ACC112 (cell line): ENCODE measurements around the gene TTLL11.

Source experiments
- H2AFZ ChIP-seq: fragments of 200-600 bp; sonication (generic); one replicate; pipeline ENCODE4 v1.6.0; 2017; ENCODE audit warnings: antibody characterized with exemption, low read length; ENCODE audit not compliant: unreplicated experiment
- H3K27ac ChIP-seq: fragments of 200-600 bp; sonication (generic); 2 replicates; pipeline ENCODE4 v1.5.1; 2014; ENCODE audit warnings: low read depth, mild to moderate bottlenecking, antibody characterized with exemption, low read length, moderate library complexity
- H3K27me3 ChIP-seq: fragments of 200-600 bp; sonication (generic); 2 replicates; pipeline ENCODE4 v1.6.1; 2014; ENCODE audit warnings: mild to moderate bottlenecking, antibody characterized with exemption, low read length, moderate library complexity, mixed read lengths; ENCODE audit not compliant: insufficient read depth
- H3K36me3 ChIP-seq: fragments of 200-600 bp; sonication (generic); 2 replicates; pipeline ENCODE4 v1.6.1; 2016; ENCODE audit warnings: mild to moderate bottlenecking, antibody characterized with exemption, low read length, moderate library complexity, mixed read lengths; ENCODE audit not compliant: insufficient read depth
- H3K4me1 ChIP-seq: fragments of 200-600 bp; sonication (generic); one replicate; pipeline ENCODE4 v1.6.1; 2016; ENCODE audit warnings: low read length, mixed read lengths; ENCODE audit not compliant: insufficient read depth, unreplicated experiment, control insufficient read depth
- H3K4me3 ChIP-seq: fragments of 200-600 bp; sonication (generic); 2 replicates; pipeline ENCODE4 v1.5.1; 2014; ENCODE audit warnings: mild to moderate bottlenecking, low read depth, low read length
- H3K79me2 ChIP-seq: fragments of 200-600 bp; sonication (generic); one replicate; pipeline ENCODE4 v1.6.0; 2016; ENCODE audit warnings: low read length; ENCODE audit not compliant: control insufficient read depth, unreplicated experiment, insufficient read depth

TTLL11 gene

GRCh38 chr9:121917375-121918335, 175.5 kb downstream of the TTLL11 start:
- Histone ChIP-seq H2AFZ (no peak overlapping the region), H3K36me3 (no peaks in the 10 kb centered on the region), H3K79me2 (no peaks in the 10 kb centered on the region), H3K27ac (no peak overlapping the region), H3K4me1 (peaks cover 10% of the 10 kb centered on the region), H3K27me3 (no peaks in the 10 kb centered on the region), H3K4me3 (no peak overlapping the region)

GRCh38 chr9:121915304-121915625, 177.8 kb downstream of the TTLL11 start:
- no peaks in the 10 kb centered on the region for H3K27me3 ChIP-seq
- no peaks in the 10 kb centered on the region for H3K36me3 ChIP-seq
- H3K27ac ChIP-seq, result 0 out of 2 replicates have a peak overlapping the region, but pooled peaks have one; percentile 14
- no peaks in the 10 kb centered on the region for H3K79me2 ChIP-seq
- no peak overlapping the region for H3K4me3 ChIP-seq
- peaks cover 10% of the 10 kb centered on the region for H3K4me1 ChIP-seq
- no peak overlapping the region for H2AFZ ChIP-seq

GRCh38 chr9:121914604-121915303, 178.4 kb downstream of the TTLL11 start:
- H3K36me3 ChIP-seq, result no peaks in the 10 kb centered on the region
- H3K4me1 ChIP-seq, result peaks cover 10% of the 10 kb centered on the region
- H3K27ac ChIP-seq, result no peak overlapping the region
- no peaks in the 10 kb centered on the region for H3K27me3 ChIP-seq
- H2AFZ ChIP-seq, result no peak overlapping the region
- H3K79me2 ChIP-seq, result no peaks in the 10 kb centered on the region
- H3K4me3 ChIP-seq, result no peak overlapping the region

GRCh38 chr9:121914017-121914595, 179.0 kb downstream of the TTLL11 start:
- Histone ChIP-seq H3K36me3 (no peaks in the 10 kb centered on the region), H3K4me1 (peaks cover 10% of the 10 kb centered on the region)

GRCh38 chr9:121912812-121913627, 180.1 kb downstream of the TTLL11 start:
- Histone ChIP-seq H3K4me3 (no peak overlapping the region), H2AFZ (no peak overlapping the region), H3K79me2 (no peaks in the 10 kb centered on the region), H3K36me3 (no peaks in the 10 kb centered on the region), H3K27me3 (no peaks in the 10 kb centered on the region), H3K4me1 (peaks cover 10% of the 10 kb centered on the region), H3K27ac (no peak overlapping the region)

More at GRCh38 chr9:121914017-121914595, 179.0 kb downstream of the TTLL11 start:
- Histone ChIP-seq H3K27ac (no peak overlapping the region), H3K79me2 (no peaks in the 10 kb centered on the region), H3K4me3 (no peak overlapping the region), H3K27me3 (no peaks in the 10 kb centered on the region), H2AFZ (no peak overlapping the region)

- peaks cover under 1% of the 10 kb centered on the region for H3K4me1 ChIP-seq
- no peaks in the 10 kb centered on the region for H3K36me3 ChIP-seq
- no peaks in the 10 kb centered on the region for H3K27me3 ChIP-seq
- no peak overlapping the region for H2AFZ ChIP-seq
- no peak overlapping the region for H3K4me3 ChIP-seq
- no peaks in the 10 kb centered on the region for H3K79me2 ChIP-seq
- H3K27ac ChIP-seq, result no peak overlapping the region
Measured at GRCh38 chr9:121910491-121911040, 182.5 kb downstream of the TTLL11 start.

- H3K79me2 ChIP-seq, result no peaks in the 10 kb centered on the region
- H3K27ac ChIP-seq, result no peak overlapping the region
- H2AFZ ChIP-seq, result no peak overlapping the region
- no peak overlapping the region for H3K4me3 ChIP-seq
- no peaks in the 10 kb centered on the region for H3K36me3 ChIP-seq
- H3K27me3 ChIP-seq, result no peaks in the 10 kb centered on the region
- H3K4me1 ChIP-seq, result no peaks in the 10 kb centered on the region
Measured at GRCh38 chr9:121909111-121909510, 184.0 kb downstream of the TTLL11 start.

- peaks cover 7% of the 10 kb centered on the region for H3K4me1 ChIP-seq
- H3K27ac ChIP-seq, result peak overlapping the region; percentile 5; the same call in 1 of the 2 replicates
- no peaks in the 10 kb centered on the region for H3K36me3 ChIP-seq
- no peak overlapping the region for H2AFZ ChIP-seq
- no peak overlapping the region for H3K4me3 ChIP-seq
- no peaks in the 10 kb centered on the region for H3K27me3 ChIP-seq
- no peaks in the 10 kb centered on the region for H3K79me2 ChIP-seq
Measured at GRCh38 chr9:121906074-121906870, 186.8 kb downstream of the TTLL11 start.

- Histone ChIP-seq H3K4me1 (peaks cover 7% of the 10 kb centered on the region), H3K36me3 (peaks cover 5% of the 10 kb centered on the region; the same call in 1 of the 2 replicates), H3K27ac (peak overlapping the region; percentile 69), H3K27me3 (no peaks in the 10 kb centered on the region), H2AFZ (no peak overlapping the region), H3K4me3 (no peak overlapping the region; the same call in 1 of the 2 replicates), H3K79me2 (no peaks in the 10 kb centered on the region)
Measured at GRCh38 chr9:121902461-121903135, 190.5 kb downstream of the TTLL11 start.
